Left renal pelvis (tissue), 4 donors: ENCODE results near the gene CST11. TPM values are rescaled to one million over a fixed set of nuclear protein-coding genes. Genes with fewer than 3 reads are reported as not detected.

ENCODE experiments used
- polyA plus RNA-seq, 4 donors: library from polyadenylated mRNA; unstranded; fragments of 120-200 nt; gene quantifications; one replicate each; pipeline ENCODE4 v1.2.1, GENCODE V29; 2013; ENCODE audit not compliant: insufficient read length in 4 of 4

The CST11 gene
- polyA plus RNA-seq, 4 donors = not detected

Other genes with a start within 250 kb of the CST11 start
- gene NXT1, start 102.1 kb downstream of the CST11 start, polyA plus RNA-seq = 10 to 100 TPM; 18.0 to 23.2 (median 20.6) TPM
- gene GZF1, start 90.7 kb downstream of the CST11 start, polyA plus RNA-seq = 10 to 100 TPM; 13.4 to 18.9 (median 16.5) TPM
- gene NAPB, start 31.4 kb downstream of the CST11 start, polyA plus RNA-seq = 10 to 100 TPM; 13.5 to 24.5 (median 19.3) TPM
- gene CSTL1, start 13.2 kb downstream of the CST11 start, polyA plus RNA-seq = not detected
- not detected for gene CST8, start 38.2 kb upstream of the CST11 start, polyA plus RNA-seq
- not detected for gene CST9L, start 115.6 kb upstream of the CST11 start, polyA plus RNA-seq
- not detected for gene CST9, start 153.0 kb upstream of the CST11 start, polyA plus RNA-seq
- 100 to 1,000 TPM; 129 to 191 (median 160) TPM for gene CST3, start 185.1 kb upstream of the CST11 start, polyA plus RNA-seq
- not detected for gene CST4, start 236.2 kb upstream of the CST11 start, polyA plus RNA-seq